Measurements from ENCODE around the gene OTUD6A.

- no peak for TF ChIP-seq CTCF (IDR thresholded peaks at IDR 0.05)
- TF ChIP-seq POLR2AphosphoS5 (IDR thresholded peaks at IDR 0.05), result no peak
- TF ChIP-seq POLR2A (IDR thresholded peaks at IDR 0.05), result no peak
These were observed 27.5 kb downstream of the OTUD6A start for GRCh38 chrX:70089604-70090297.

Data from breast epithelium (tissue), 3 donors.